CD4-positive, CD25-positive, alpha-beta regulatory T cell (primary cell): ENCODE measurements around the gene UBE2E1. TPM values are rescaled to one million over a fixed set of nuclear protein-coding genes. Genes with fewer than 3 reads are reported as not detected.
A peak's percentile ranks its signal among the peaks of the same experiment; 100 is the strongest.

Experiments used
- ATAC-seq, 2 donors: fragments of 150-1000 bp; cut with Tn5 transposase; one replicate each; pipeline ENCODE4 v1.10.0; 2021; ENCODE audit warnings: low read depth in 2 of 2, moderate number of reproducible peaks in 2 of 2, moderate library complexity in 1 of 2
- DNase-seq, 3 donors: peaks; one replicate each; pipeline versions ENCODE4 v3.0.0 to v3.0.0-alpha.2; 2012 to 2022; ENCODE audit warnings: mixed read lengths in 1 of 3
- H3K27ac ChIP-seq: one replicate; pipeline ENCODE4 v1.7.0; 2013; ENCODE audit warnings: mild to moderate bottlenecking, low read length; ENCODE audit not compliant: insufficient read depth, poor library complexity, severe bottlenecking
- H3K27me3 ChIP-seq: one replicate; pipeline ENCODE4 v1.7.0; 2013; ENCODE audit warnings: low read length; ENCODE audit not compliant: control insufficient read depth, insufficient read depth
- H3K36me3 ChIP-seq: one replicate; pipeline ENCODE4 v1.7.0; 2013; ENCODE audit warnings: mild to moderate bottlenecking, low read length, moderate library complexity; ENCODE audit not compliant: control insufficient read depth, insufficient read depth
- H3K4me1 ChIP-seq: 2 replicates; pipeline ENCODE4 v1.7.0; 2013; ENCODE audit warnings: mild to moderate bottlenecking, low read length; ENCODE audit not compliant: insufficient read depth, control insufficient read depth, poor library complexity, severe bottlenecking
- H3K4me3 ChIP-seq: one replicate; pipeline ENCODE4 v1.7.0; 2013; ENCODE audit warnings: low read depth, mild to moderate bottlenecking, low read length, moderate library complexity
- H3K9me3 ChIP-seq, 2 experiments: 1 replicate in 1 of 2; 2 replicates in 1 of 2; pipeline ENCODE4 v1.7.0; 2013; ENCODE audit warnings: low read length in 2 of 2, mild to moderate bottlenecking in 1 of 2, moderate library complexity in 1 of 2; ENCODE audit not compliant: control insufficient read depth in 2 of 2
- H3K27ac Mint-ChIP-seq, 3 donors: one replicate each; pipeline ENCODE4 v1.8.0; 2020 to 2022; ENCODE audit warnings: mild to moderate bottlenecking in 3 of 3, mixed read lengths in 3 of 3, moderate library complexity in 2 of 3
- H3K27me3 Mint-ChIP-seq: one replicate; pipeline ENCODE4 v1.8.0; 2022; ENCODE audit warnings: mild to moderate bottlenecking, mixed read lengths
- H3K36me3 Mint-ChIP-seq: one replicate; pipeline ENCODE4 v1.8.0; 2020; ENCODE audit warnings: mixed read lengths
- H3K4me1 Mint-ChIP-seq, 4 donors: one replicate each; pipeline ENCODE4 v1.8.0; 2020 to 2022; ENCODE audit warnings: mixed read lengths in 4 of 4, mild to moderate bottlenecking in 1 of 4
- H3K4me3 Mint-ChIP-seq, 4 donors: one replicate each; pipeline ENCODE4 v1.8.0; 2020 to 2022; ENCODE audit warnings: mild to moderate bottlenecking in 4 of 4, mixed read lengths in 4 of 4, moderate library complexity in 3 of 4
- H3K9me3 Mint-ChIP-seq, 7 donors: one replicate each; pipeline ENCODE4 v1.8.0; 2020 to 2022; ENCODE audit warnings: mixed read lengths in 7 of 7, mild to moderate bottlenecking in 3 of 7, moderate library complexity in 2 of 7
- polyA plus RNA-seq, 4 donors: library from polyadenylated mRNA; unstranded; fragments of 300-500 nt; fragmentation: Illumina TruSeq; gene quantifications; one replicate each; pipeline ENCODE4 v1.2.3, GENCODE V29; 2021
- total RNA-seq: library from RNA; stranded (reverse); gene quantifications from one replicate; pipeline ENCODE4 v1.2.3, GENCODE V29; 2022

UBE2E1 gene
- total and polyA plus RNA-seq, 5 donors from 2014 or later, result 6.2 to 65.3 (median 12.8) TPM

- H3K27ac Mint-ChIP-seq, result peak overlapping the region in 1 of 3 donors; percentile 26
- peaks cover 16% of the 10 kb centered on the region for H3K36me3 ChIP-seq
- H3K9me3 ChIP-seq, result no peaks in the 10 kb centered on the region
- H3K4me1 ChIP-seq, result no peaks in the 10 kb centered on the region
- H3K36me3 Mint-ChIP-seq, result no peaks in the 10 kb centered on the region
- no peak overlapping the region for H3K4me3 Mint-ChIP-seq
- peaks cover 3 to 14% (median 11%) of the 10 kb centered on the region in 4 donors for H3K4me1 Mint-ChIP-seq
- H3K4me3 ChIP-seq, result no peak overlapping the region
- peak in 1 of 2 donors; percentile 39 for ATAC-seq
- DNase-seq, result peak in 2 of 3 donors; percentile 45 to 67
- no peak overlapping the region for H3K27ac ChIP-seq
- H3K27me3 Mint-ChIP-seq, result no peaks in the 10 kb centered on the region
- H3K9me3 Mint-ChIP-seq, result no peaks in the 10 kb centered on the region
- H3K27me3 ChIP-seq, result no peaks in the 10 kb centered on the region
These were observed 83.0 kb downstream of the UBE2E1 start for GRCh38 chr3:23888617-23889228.

- H3K27me3 ChIP-seq, result no peaks in the 10 kb centered on the region
- H3K4me3 ChIP-seq, result no peak overlapping the region
- H3K27ac ChIP-seq, result no peak overlapping the region
- Mint-ChIP-seq H3K27ac (peak overlapping the region in 1 of 3 donors; percentile 26), H3K9me3 (no peaks in the 10 kb centered on the region), H3K4me1 (peaks cover 9 to 14% (median 12%) of the 10 kb centered on the region in 4 donors), H3K36me3 (peaks cover 4% of the 10 kb centered on the region), H3K27me3 (no peaks in the 10 kb centered on the region), H3K4me3 (no peak overlapping the region)
- peaks cover 16% of the 10 kb centered on the region for H3K36me3 ChIP-seq
- H3K9me3 ChIP-seq, result no peaks in the 10 kb centered on the region
- no peaks in the 10 kb centered on the region for H3K4me1 ChIP-seq
- DNase-seq, result no peak
- ATAC-seq, result no peak
These were observed 83.6 kb downstream of the UBE2E1 start for GRCh38 chr3:23889386-23889785.

GRCh38 chr3:23889950-23890349 lies 84.2 kb downstream of the UBE2E1 start:
- ATAC-seq, result no peak
- H3K27ac Mint-ChIP-seq, result peak overlapping the region in 1 of 3 donors; percentile 44
- H3K27me3 Mint-ChIP-seq, result no peaks in the 10 kb centered on the region
- Histone ChIP-seq H3K9me3 (no peaks in the 10 kb centered on the region), H3K4me1 (no peaks in the 10 kb centered on the region), H3K36me3 (peaks cover 16% of the 10 kb centered on the region), H3K27me3 (no peaks in the 10 kb centered on the region), H3K27ac (no peak overlapping the region), H3K4me3 (no peak overlapping the region)
- peaks cover 8% of the 10 kb centered on the region for H3K36me3 Mint-ChIP-seq
- H3K9me3 Mint-ChIP-seq, result no peaks in the 10 kb centered on the region
- no peak for DNase-seq
- H3K4me3 Mint-ChIP-seq, result no peak overlapping the region
- peaks cover 9 to 15% (median 13%) of the 10 kb centered on the region in 4 donors for H3K4me1 Mint-ChIP-seq

GRCh38 chr3:23894254-23895061 lies 88.7 kb downstream of the UBE2E1 start:
- peak overlapping the region; percentile 57 to 65 (median 64) for H3K27ac Mint-ChIP-seq
- H3K9me3 Mint-ChIP-seq, result peaks cover 0 to 1% (median 0%) of the 10 kb centered on the region in 7 donors
- peaks cover 26% of the 10 kb centered on the region for H3K36me3 Mint-ChIP-seq
- Histone ChIP-seq H3K27me3 (no peaks in the 10 kb centered on the region), H3K4me3 (no peak overlapping the region), H3K4me1 (no peaks in the 10 kb centered on the region), H3K36me3 (peaks cover 21% of the 10 kb centered on the region), H3K27ac (no peak overlapping the region), H3K9me3 (no peaks in the 10 kb centered on the region)
- H3K27me3 Mint-ChIP-seq, result no peaks in the 10 kb centered on the region
- ATAC-seq (no peak), DNase-seq (no peak)
- peaks cover 0 to 15% (median 12%) of the 10 kb centered on the region in 4 donors for H3K4me1 Mint-ChIP-seq
- no peak overlapping the region for H3K4me3 Mint-ChIP-seq

GRCh38 chr3:23895181-23895580 lies 89.4 kb downstream of the UBE2E1 start:
- Mint-ChIP-seq H3K36me3 (peaks cover 28% of the 10 kb centered on the region), H3K27me3 (no peaks in the 10 kb centered on the region), H3K9me3 (peaks cover 0 to 1% (median 0%) of the 10 kb centered on the region in 7 donors), H3K4me1 (peaks cover 0 to 15% (median 13%) of the 10 kb centered on the region in 4 donors), H3K27ac (peak overlapping the region in 1 of 3 donors; percentile 52), H3K4me3 (no peak overlapping the region)
- ATAC-seq (no peak), DNase-seq (no peak)
- H3K27me3 ChIP-seq, result no peaks in the 10 kb centered on the region
- peaks cover 18% of the 10 kb centered on the region for H3K36me3 ChIP-seq
- H3K4me3 ChIP-seq, result no peak overlapping the region
- H3K27ac ChIP-seq, result no peak overlapping the region
- no peaks in the 10 kb centered on the region for H3K9me3 ChIP-seq
- no peaks in the 10 kb centered on the region for H3K4me1 ChIP-seq

GRCh38 chr3:23900744-23901143 lies 95.0 kb downstream of the UBE2E1 start:
- no peak overlapping the region for H3K27ac ChIP-seq
- no peak overlapping the region for H3K4me3 Mint-ChIP-seq
- peaks cover 0 to 12% (median 5%) of the 10 kb centered on the region in 4 donors for H3K4me1 Mint-ChIP-seq
- peaks cover 5% of the 10 kb centered on the region for H3K36me3 ChIP-seq
- ATAC-seq (no peak), DNase-seq (no peak)
- no peak overlapping the region for H3K27ac Mint-ChIP-seq
- H3K4me1 ChIP-seq, result no peaks in the 10 kb centered on the region
- no peaks in the 10 kb centered on the region for H3K27me3 Mint-ChIP-seq
- H3K27me3 ChIP-seq, result no peaks in the 10 kb centered on the region
- H3K9me3 ChIP-seq, result no peaks in the 10 kb centered on the region
- peaks cover 0 to 1% (median 0%) of the 10 kb centered on the region in 7 donors for H3K9me3 Mint-ChIP-seq
- no peak overlapping the region for H3K4me3 ChIP-seq
- peaks cover 46% of the 10 kb centered on the region for H3K36me3 Mint-ChIP-seq

- peaks cover 0 to 1% (median 0%) of the 10 kb centered on the region in 7 donors for H3K9me3 Mint-ChIP-seq
- no peaks in the 10 kb centered on the region for H3K27me3 Mint-ChIP-seq
- no peak overlapping the region for H3K4me3 Mint-ChIP-seq
- H3K9me3 ChIP-seq, result no peaks in the 10 kb centered on the region
- H3K4me1 ChIP-seq, result no peaks in the 10 kb centered on the region
- H3K36me3 ChIP-seq, result no peaks in the 10 kb centered on the region
- H3K27me3 ChIP-seq, result no peaks in the 10 kb centered on the region
- peaks cover 0 to under 1% (median 0%) of the 10 kb centered on the region in 4 donors for H3K4me1 Mint-ChIP-seq
- H3K27ac ChIP-seq, result no peak overlapping the region
- peaks cover 39% of the 10 kb centered on the region for H3K36me3 Mint-ChIP-seq
- H3K4me3 ChIP-seq, result no peak overlapping the region
- no peak overlapping the region for H3K27ac Mint-ChIP-seq
- DNase-seq, result no peak
- ATAC-seq, result no peak
These were observed 98.8 kb downstream of the UBE2E1 start for GRCh38 chr3:23904545-23904944.
